EL (cell line): ENCODE results near the gene CASTOR1.

ENCODE experiments used
- DNase-seq: peaks from one replicate; pipeline ENCODE4 v3.0.0-alpha.2; 2016

The CASTOR1 gene

DNA sequence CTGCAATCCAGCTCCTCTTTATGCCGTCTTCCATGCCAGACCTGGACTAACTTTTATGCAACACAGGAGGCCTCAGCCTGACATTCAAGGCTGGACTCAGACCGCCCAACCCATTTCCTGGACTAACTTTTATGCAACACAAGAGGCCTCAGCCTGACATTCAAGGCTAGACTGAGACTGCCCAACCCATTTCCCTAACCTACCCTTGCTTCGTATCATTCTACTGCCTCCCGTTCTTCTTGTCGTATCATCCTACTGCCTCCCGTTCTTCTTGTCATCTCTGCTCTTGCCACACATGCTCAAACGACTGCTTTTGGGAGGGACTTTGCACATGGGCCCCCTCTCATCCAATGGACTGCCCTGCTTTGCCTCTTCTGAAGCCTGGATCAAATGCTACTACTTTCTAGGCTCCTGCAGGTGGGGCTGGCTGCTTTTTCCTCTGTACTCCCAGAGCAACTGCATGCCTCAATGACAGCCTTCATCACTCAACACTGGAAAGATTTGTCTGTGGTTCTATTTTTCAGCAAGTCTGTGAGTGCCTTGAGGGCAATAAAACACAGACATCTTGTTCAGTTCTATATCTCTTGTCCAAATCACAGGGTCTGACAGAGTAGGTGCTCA lies 29.6 kb upstream of the CASTOR1 start:
- no peak for DNase-seq

- DNase-seq, result no peak
Measured at GRCh38 chr22:30317778-30318177, 28.5 kb upstream of the CASTOR1 start.

GRCh38 chr22:30315962-30316576 lies 26.8 kb upstream of the CASTOR1 start:
- DNase-seq, result no peak

DNA sequence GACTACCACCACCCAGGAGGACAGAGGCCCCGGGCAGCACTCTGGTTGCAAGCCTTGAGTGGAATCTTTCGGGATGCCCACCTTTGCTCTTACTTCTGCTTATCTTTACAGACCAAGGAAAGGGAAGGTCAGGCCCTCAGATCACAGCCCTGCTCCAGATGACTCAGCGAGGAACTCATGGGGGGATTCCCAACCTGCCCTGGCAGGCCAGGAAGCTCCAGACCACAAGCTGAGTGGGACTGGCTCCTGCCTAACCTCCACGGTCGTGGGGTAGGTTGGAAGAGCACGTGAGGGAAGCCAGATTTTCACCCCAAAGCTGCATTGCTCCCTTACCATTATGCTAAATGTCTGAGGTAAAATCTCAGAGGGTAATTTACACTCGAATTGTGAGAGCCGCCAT lies 25.6 kb upstream of the CASTOR1 start:
- peak; percentile 71 for DNase-seq

DNA sequence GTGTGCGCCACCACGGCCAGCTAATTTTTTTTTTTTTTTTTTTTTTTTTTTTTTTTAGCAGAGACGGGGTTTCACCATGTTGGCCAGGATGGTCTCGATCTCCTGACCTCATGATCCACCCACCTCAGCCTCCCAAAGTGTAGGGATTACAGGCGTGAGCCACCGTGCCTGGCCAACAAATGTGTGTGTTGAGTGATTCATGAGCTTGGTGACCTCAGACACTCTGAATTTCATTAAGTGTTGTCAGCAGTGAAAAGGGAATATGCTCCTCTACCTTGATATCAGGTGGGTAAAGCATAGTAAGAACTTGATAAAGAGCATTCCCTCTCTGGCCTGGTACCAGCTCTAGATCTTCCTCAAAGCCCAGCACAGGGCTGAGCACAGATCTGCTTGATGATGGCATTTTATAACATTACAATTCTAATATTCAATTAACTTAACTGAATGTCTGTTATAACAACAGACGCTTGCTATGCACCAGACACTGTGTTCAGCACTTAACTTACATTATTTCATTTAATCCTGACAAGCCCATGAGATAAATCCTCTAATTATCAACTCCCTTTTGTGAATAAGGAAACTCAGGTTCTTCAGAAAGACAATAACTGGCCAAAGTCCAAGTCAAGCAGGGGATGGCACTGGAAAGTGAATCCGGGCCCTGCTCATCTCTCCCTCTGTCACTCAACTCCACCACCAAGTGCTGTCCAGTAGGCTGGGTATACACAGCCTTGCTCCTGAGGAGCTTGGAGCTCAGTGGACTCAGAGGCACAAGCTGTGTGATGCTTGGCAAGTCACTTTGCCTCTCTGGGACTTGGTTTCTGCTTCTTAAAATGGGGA lies 24.4 kb upstream of the CASTOR1 start:
- no peak for DNase-seq

DNA sequence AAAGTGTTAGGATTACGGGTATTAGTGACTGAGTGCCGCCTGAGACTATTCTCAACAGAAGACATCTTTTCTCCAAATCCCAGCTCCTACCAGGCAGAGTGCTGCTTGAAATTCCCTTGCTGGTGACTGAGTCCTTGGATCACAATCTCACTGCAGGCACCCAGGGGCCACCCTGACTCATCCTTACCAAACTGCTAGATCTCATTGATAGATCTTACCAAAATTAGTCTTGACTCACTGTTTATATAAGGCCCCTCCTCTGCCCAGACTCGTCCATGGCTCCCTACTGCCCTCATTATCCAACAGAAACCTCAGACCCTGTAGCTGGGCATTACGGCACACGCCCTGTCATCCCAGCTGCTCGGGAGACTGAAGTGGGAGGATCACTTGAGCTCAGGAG lies 22.7 kb upstream of the CASTOR1 start:
- peak; percentile 91 for DNase-seq

DNA sequence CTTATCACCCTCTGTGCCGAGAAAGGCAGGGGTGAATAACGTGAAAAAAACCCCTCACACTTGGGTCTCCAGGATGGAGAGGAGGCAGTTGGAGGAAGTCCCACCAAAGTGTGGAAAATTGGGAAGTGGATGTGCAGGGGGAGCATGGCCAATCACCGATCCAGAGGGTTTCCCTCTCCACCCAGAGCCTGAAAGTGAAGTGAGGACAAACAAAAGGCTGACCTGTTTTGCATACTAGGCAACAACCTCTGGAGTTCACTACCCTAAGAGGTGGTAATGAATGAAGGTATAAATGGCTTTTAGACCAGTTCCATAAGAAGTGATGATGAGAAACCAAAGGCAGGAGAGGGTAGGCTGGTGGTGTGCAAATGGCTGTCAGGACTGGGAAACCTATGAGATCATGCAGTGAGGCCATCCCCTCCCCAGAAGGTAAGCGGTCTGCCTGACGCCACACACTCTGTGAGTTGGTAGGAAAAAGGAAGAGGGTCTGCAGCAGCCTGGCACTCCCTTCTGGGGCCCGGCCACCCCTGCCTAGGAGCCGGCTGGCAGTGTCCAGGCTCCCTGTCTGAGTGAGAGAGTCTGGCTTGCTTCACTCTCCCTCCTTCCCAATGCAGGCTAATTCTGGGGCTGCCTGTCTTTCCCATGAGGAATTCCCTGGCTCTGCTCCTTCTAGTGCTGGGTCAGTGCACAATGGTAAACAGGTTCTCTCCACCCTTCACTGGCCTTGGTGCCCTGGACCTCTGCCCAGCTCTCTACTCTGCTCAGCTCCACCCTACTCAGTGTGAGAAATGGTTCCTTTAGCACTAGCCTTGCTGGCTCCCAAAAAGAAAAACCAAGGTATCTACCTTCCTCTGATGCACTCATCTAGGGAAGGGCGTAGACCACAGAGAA lies 21.8 kb upstream of the CASTOR1 start:
- peak; percentile 57 for DNase-seq

- DNase-seq, result no peak
Measured at GRCh38 chr22:30309951-30310741, 20.8 kb upstream of the CASTOR1 start.

GRCh38 chr22:30308518-30309230 lies 19.4 kb upstream of the CASTOR1 start:
- no peak for DNase-seq

- no peak for DNase-seq
Measured at GRCh38 chr22:30308093-30308492, 18.8 kb upstream of the CASTOR1 start.

DNA sequence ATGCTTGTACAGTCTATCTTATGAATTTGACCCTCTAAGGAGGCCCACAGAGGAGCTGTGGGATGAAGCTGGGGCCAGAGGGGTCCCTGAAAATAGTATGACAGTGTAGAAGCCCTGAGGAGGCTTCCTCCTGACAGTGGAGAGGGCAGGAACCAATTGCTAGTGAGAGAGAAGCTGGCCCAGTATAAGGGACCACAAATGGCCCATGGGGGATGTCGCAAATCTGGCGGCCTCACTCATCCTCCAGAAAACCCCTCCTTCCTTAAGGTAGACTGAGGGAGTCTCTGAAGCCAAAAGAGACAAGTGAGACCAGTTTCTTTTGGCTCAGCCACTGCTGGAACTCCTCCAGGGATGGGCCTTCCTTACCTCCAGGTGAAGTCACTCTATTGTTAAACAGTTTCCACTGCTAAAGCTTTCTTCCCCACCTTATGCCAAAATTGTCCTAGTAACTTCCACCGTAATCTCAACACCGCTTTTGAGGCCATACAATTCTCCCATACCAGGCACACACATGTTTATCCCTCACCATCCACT lies 17.8 kb upstream of the CASTOR1 start:
- no peak for DNase-seq

- no peak for DNase-seq
Measured at GRCh38 chr22:30306627-30307011, 17.3 kb upstream of the CASTOR1 start.

DNA sequence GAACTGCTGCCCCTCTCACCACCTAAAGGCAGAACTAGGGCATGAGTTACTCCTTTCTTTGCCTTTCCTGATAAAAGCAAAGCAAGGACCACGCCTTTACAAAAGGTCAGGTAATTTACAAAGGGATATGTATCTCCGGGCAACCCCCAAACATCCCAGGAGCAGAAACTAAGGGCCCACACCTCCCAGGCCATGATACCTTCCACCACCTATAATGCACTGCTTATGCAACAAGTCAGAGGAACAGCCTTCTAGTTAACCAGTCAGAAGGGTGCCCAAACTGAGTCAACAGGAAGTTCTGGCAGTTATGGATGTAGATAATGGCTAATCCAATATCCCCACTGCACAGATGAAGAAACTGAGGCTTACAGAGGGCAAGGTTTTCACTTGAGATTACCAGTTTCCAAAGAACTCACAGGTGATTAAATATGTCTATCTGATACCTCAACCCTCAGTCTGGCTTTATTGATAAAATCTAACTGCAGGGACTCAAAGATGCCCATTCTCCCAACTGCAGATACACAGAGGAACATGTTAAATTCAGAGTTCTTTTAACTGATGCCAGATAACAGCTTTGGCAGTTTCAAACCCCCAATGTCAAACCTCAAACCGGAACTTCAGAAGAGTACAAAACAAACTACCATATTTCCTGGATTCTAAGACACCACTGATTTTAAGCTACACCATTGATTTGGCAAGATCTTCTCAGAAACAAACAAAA lies 16.8 kb upstream of the CASTOR1 start:
- DNase-seq, result no peak

GRCh38 chr22:30305519-30305905 lies 16.2 kb upstream of the CASTOR1 start:
- no peak for DNase-seq

DNA sequence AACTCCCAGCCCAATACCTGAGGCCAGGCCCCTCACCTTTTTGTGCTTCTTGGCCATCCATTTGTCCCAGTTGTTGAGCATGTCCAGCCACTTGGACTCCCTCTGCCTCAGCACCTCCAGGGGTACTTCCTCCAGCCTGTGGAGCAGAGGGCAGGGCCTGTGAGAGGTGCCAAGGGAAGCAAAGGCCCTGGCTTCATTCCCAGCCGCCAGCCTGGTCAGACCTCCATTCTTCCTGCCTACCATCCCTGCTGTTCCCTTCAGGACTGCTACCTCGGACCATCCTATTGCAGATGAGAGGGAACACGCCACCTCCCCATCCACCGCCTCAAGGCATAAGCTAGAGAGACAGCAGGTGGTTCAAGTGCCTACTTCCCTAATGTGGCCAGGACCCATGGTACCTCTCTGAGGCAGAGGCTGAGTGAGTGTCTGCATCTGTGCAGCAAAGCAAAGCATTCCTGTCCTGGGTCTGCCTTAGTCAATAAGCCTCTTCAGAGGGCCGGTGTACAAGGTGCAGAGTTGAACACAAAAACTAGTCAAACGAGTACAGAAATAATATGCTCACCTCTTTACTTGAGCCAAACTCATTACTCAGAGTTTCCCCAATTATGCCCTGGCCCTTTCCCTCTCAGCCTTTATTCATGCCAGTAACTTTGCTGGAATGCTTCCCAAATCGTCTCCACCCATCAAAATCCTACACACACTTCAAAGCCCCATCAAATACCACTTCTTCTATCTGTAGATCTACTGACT lies 15.4 kb upstream of the CASTOR1 start:
- DNase-seq, result no peak

DNA sequence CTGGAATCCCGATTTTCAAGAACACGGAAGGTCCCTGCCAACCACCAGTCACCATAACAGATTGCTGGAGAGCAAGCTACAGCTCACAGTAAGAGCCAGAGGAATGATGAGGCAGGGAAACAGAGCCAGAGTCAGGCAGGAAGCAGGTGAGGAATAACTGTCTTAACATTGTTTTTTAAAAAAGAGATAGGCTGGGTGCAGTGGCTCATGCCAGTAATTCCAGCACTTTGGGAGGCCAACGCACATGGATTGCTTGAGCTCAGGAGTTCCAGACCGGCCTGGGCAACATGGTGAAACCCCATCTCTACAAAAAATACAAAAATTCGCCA lies 13.5 kb upstream of the CASTOR1 start:
- no peak for DNase-seq

DNA sequence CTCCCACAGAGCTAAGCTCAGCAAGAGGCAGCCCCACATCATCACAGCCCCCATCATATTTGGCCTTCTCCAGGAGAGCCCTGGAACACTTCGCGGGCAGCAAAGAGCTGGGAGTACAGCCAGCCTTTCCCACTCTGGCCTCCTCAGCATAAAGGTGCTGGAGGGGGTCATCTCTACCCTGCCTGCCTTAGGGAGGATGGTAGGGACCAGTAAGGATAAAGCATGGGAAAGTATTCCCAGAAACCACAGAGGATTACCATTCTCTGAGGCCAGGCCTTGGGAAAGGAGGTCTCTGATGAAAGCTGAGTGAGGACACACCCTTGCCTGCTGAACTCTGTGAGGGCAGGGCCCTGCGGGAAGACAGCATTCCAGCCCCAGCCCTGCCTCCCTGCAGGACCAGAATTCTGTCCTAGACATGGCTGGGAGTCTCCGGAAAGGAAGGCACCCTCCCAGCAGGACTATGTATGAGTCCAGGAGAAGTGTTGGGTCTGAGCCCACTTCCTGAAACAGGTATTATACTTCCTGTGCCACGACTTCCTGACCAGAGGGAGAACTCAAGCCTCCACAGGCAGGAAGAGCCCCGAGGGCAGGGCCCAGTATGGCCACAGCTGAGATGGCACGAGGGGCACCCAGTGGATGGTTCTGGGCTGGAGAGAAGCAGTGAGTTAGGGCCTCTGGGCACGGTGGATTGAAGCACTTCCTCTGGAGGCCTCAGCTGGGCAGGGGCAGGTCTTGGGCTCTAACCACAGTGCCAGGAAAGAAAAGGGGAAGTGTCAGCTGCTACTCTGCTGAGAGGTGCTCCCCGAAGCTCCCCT lies 12.9 kb upstream of the CASTOR1 start:
- peak; percentile 51 for DNase-seq

DNA sequence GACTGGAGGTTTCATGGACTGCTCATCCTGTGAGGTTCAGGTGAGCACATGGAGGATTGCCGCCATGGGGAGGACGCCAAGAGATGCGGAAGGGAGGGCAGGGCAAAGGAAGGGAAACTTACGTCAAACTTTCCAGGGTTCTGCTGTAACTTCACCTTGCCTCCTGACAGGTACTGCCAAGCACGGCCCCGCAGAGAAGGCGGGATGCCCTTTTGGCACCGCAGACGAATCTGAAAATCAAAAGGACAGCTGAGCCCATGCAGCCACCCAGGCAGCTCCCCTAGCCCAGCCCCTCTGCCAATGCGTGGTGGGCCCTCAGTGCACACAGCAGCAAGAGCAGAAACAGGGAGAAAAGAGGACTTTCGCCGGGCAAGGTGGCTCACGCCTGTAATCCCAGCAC lies 10.0 kb upstream of the CASTOR1 start:
- DNase-seq, result no peak
